ENCODE measurements around the gene VEZT.

- TF ChIP-seq POLR2AphosphoS5 (IDR thresholded peaks at IDR 0.05) (no peak), POLR2A (IDR thresholded peaks at IDR 0.05; ENCODE audit: low read depth) (no peak)
- TF ChIP-seq, protein P1, sequence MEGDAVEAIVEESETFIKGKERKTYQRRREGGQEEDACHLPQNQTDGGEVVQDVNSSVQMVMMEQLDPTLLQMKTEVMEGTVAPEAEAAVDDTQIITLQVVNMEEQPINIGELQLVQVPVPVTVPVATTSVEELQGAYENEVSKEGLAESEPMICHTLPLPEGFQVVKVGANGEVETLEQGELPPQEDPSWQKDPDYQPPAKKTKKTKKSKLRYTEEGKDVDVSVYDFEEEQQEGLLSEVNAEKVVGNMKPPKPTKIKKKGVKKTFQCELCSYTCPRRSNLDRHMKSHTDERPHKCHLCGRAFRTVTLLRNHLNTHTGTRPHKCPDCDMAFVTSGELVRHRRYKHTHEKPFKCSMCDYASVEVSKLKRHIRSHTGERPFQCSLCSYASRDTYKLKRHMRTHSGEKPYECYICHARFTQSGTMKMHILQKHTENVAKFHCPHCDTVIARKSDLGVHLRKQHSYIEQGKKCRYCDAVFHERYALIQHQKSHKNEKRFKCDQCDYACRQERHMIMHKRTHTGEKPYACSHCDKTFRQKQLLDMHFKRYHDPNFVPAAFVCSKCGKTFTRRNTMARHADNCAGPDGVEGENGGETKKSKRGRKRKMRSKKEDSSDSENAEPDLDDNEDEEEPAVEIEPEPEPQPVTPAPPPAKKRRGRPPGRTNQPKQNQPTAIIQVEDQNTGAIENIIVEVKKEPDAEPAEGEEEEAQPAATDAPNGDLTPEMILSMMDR (IDR thresholded peaks at IDR 0.05), result no peak
Observed at GRCh38 chr12:95220190-95220589, 2.6 kb downstream of the VEZT start.

Measured in esophagus muscularis mucosa (tissue), 3 donors.